Fibroblast of lung (primary cell): ENCODE results near the gene NARF. TPM values are rescaled to one million over a fixed set of nuclear protein-coding genes. Genes with fewer than 3 reads are reported as not detected.

Experiments
- DNase-seq, 2 donors: peaks; one replicate each; pipeline versions ENCODE4 v3.0.0 to v3.0.0-alpha.2; 2010; ENCODE audit warnings: low read depth in 2 of 2
- H2AFZ ChIP-seq: 2 replicates; pipeline ENCODE4 v1.5.1; 2012; ENCODE audit warnings: low read length, control low read depth, inconsistent platforms
- H3K27ac ChIP-seq: 2 replicates; pipeline ENCODE4 v1.5.1; 2011; ENCODE audit warnings: low read length, control low read depth; ENCODE audit not compliant: insufficient read depth
- H3K27me3 ChIP-seq: 2 replicates; pipeline ENCODE4 v1.5.1; 2011; ENCODE audit warnings: mild to moderate bottlenecking, low read length; ENCODE audit not compliant: control insufficient read depth, insufficient read depth
- H3K36me3 ChIP-seq: 2 replicates; pipeline ENCODE4 v1.5.1; 2011; ENCODE audit warnings: low read length; ENCODE audit not compliant: control insufficient read depth, insufficient read depth
- H3K4me1 ChIP-seq: 2 replicates; pipeline ENCODE4 v1.5.1; 2011; ENCODE audit warnings: low read length; ENCODE audit not compliant: control insufficient read depth, insufficient read depth; ENCODE audit errors: extremely low read depth
- H3K4me2 ChIP-seq: 2 replicates; pipeline ENCODE4 v1.5.1; 2011; ENCODE audit warnings: low read length, control low read depth; ENCODE audit not compliant: insufficient read depth; ENCODE audit errors: extremely low read depth
- H3K4me3 ChIP-seq, 4 experiments: fragments of 200-600 bp in 1 of 4; sonication (generic) in 1 of 4; replicated peaks in 1 of 4; 2 replicates each; pipeline ENCODE4 v1.5.1; 2011 to 2016; ENCODE audit warnings: low read length in 4 of 4, low read depth in 3 of 4, mild to moderate bottlenecking in 3 of 4, control low read depth in 2 of 4, inconsistent platforms in 1 of 4, mixed read lengths in 1 of 4; ENCODE audit not compliant: insufficient read depth in 1 of 4; ENCODE audit errors: control extremely low read depth in 1 of 4
- H3K79me2 ChIP-seq: 2 replicates; pipeline ENCODE4 v1.5.1; 2012; ENCODE audit warnings: mild to moderate bottlenecking, low read length, inconsistent platforms; ENCODE audit not compliant: control insufficient read depth, insufficient read depth
- H3K9ac ChIP-seq: 2 replicates; pipeline ENCODE4 v1.5.1; 2011; ENCODE audit warnings: mild to moderate bottlenecking, low read length, control low read depth; ENCODE audit not compliant: insufficient read depth
- H3K9me3 ChIP-seq: 2 replicates; pipeline ENCODE4 v1.5.1; 2012; ENCODE audit warnings: low read depth, low read length; ENCODE audit not compliant: control insufficient read depth, insufficient read depth
- H4K20me1 ChIP-seq: 2 replicates; pipeline ENCODE4 v1.5.1; 2011; ENCODE audit warnings: low read length; ENCODE audit not compliant: control insufficient read depth, insufficient read depth; ENCODE audit errors: extremely low read depth
- CTCF ChIP-seq, 2 donors: IDR thresholded peaks in 1 of 2; conservative IDR thresholded peaks in 1 of 2; 1 replicate in 1 of 2; 2 replicates in 1 of 2; pipeline ENCODE4 v1.5.1; 2011 to 2012; ENCODE audit warnings: low read length in 2 of 2, control low read depth in 1 of 2, inconsistent platforms in 1 of 2, low read depth in 1 of 2, mild to moderate bottlenecking in 1 of 2
- EZH2 ChIP-seq: IDR thresholded peaks from 2 replicates; pipeline ENCODE4 v1.5.1; 2012; ENCODE audit warnings: low read length, control low read depth, mild to moderate bottlenecking; ENCODE audit errors: missing control alignments
- polyA plus RNA-seq, 2 donors: library from polyadenylated mRNA; depleted of rRNA in 1 of 2; stranded (reverse) in 1 of 2; unstranded in 1 of 2; fragments of >200 nt; gene quantifications; 2 replicates each; pipeline ENCODE4 v1.2.1, GENCODE V29; 2011 to 2012; ENCODE audit warnings: missing spikeins in 1 of 2
- total RNA-seq: library from RNA; depleted of rRNA; stranded (reverse); fragments of >200 nt; gene quantifications from 2 replicates; pipeline ENCODE4 v1.2.1, GENCODE V29; 2014

NARF gene
- total and polyA plus RNA-seq, 2 donors (not counting 1 experiment from before 2014, with no cell fraction given): 22.0 to 38.7 TPM

GRCh38 chr17:82444941-82445521 lies 13.5 kb upstream of the NARF start:
- H3K4me2 ChIP-seq: peak overlapping the region; percentile 5
- no peak overlapping the region for H2AFZ ChIP-seq
- H3K4me3 ChIP-seq: no peak overlapping the region
- no peak overlapping the region for H3K9ac ChIP-seq
- TF ChIP-seq CTCF (conservative IDR thresholded peaks at IDR 0.05 in 1 of 2, IDR thresholded peaks at IDR 0.05 in 1 of 2; ENCODE audit: low read depth in 1 of 2, low read length in 2 of 2): no peak
- TF ChIP-seq EZH2: no peak
- H4K20me1 ChIP-seq: no peaks in the 10 kb centered on the region
- peaks cover 2% of the 10 kb centered on the region for H3K4me1 ChIP-seq
- no peak overlapping the region for H3K27ac ChIP-seq
- no peaks in the 10 kb centered on the region for H3K27me3 ChIP-seq
- peaks cover 25% of the 10 kb centered on the region for H3K36me3 ChIP-seq
- H3K9me3 ChIP-seq: no peaks in the 10 kb centered on the region
- peaks cover 10% of the 10 kb centered on the region for H3K79me2 ChIP-seq
- peak; percentile 27 to 57 for DNase-seq

- peaks cover 11% of the 10 kb centered on the region for H3K79me2 ChIP-seq
- H3K27ac ChIP-seq: no peak overlapping the region
- H3K9ac ChIP-seq: no peak overlapping the region
- peaks cover 2% of the 10 kb centered on the region for H3K4me1 ChIP-seq
- H3K27me3 ChIP-seq: no peaks in the 10 kb centered on the region
- peak overlapping the region; percentile 5 for H3K4me2 ChIP-seq
- DNase-seq: no peak
- peaks cover 23% of the 10 kb centered on the region for H3K36me3 ChIP-seq
- TF ChIP-seq EZH2 (no peak), CTCF (conservative IDR thresholded peaks at IDR 0.05 in 1 of 2, IDR thresholded peaks at IDR 0.05 in 1 of 2; ENCODE audit: low read depth in 1 of 2, low read length in 2 of 2) (no peak)
- H3K9me3 ChIP-seq: no peaks in the 10 kb centered on the region
- no peak overlapping the region for H3K4me3 ChIP-seq
- H2AFZ ChIP-seq: no peak overlapping the region
- no peaks in the 10 kb centered on the region for H4K20me1 ChIP-seq
These were observed 13.0 kb upstream of the NARF start for GRCh38 chr17:82445542-82445941.

- Histone ChIP-seq H3K36me3 (peaks cover 23% of the 10 kb centered on the region), H4K20me1 (no peaks in the 10 kb centered on the region), H3K9ac (no peak overlapping the region), H3K4me1 (peaks cover 2% of the 10 kb centered on the region), H3K27ac (no peak overlapping the region), H3K79me2 (peaks cover 11% of the 10 kb centered on the region), H3K9me3 (no peaks in the 10 kb centered on the region), H3K27me3 (no peaks in the 10 kb centered on the region), H2AFZ (no peak overlapping the region), H3K4me2 (no peak overlapping the region), H3K4me3 (no peak overlapping the region)
- no peak for DNase-seq
- TF ChIP-seq EZH2: no peak
- TF ChIP-seq CTCF (conservative IDR thresholded peaks at IDR 0.05 in 1 of 2, IDR thresholded peaks at IDR 0.05 in 1 of 2; ENCODE audit: low read depth in 1 of 2, low read length in 2 of 2): no peak
These were observed 12.4 kb upstream of the NARF start for GRCh38 chr17:82446124-82446523.
